HepG2 (cell line): Measurements from ENCODE around the gene ATG9A. TPM values are rescaled to one million over a fixed set of nuclear protein-coding genes. Genes with fewer than 3 reads are reported as not detected.

Experiments
- ELF3 ChIP-seq: IDR thresholded peaks from 2 replicates; pipeline ENCODE4 v1.6.1; 2016; ENCODE audit warnings: missing genetic modification reagents, missing compliant biosample characterization
- GZF1 ChIP-seq: sonication (generic); formaldehyde crosslinking; IDR thresholded peaks from 2 replicates; pipeline ENCODE4 v1.5.1; 2020; ENCODE audit warnings: mild to moderate bottlenecking, missing genetic modification reagents
- HDAC6 ChIP-seq: fragments of 200-600 bp; sonication (generic); IDR thresholded peaks from 2 replicates; pipeline ENCODE4 v1.7.0; 2017; ENCODE audit warnings: mild to moderate bottlenecking, antibody characterized with exemption, low read length, low read depth
- HNRNPK ChIP-seq: fragments of 200-400 bp; formaldehyde crosslinking; IDR thresholded peaks from 2 replicates; pipeline ENCODE4 v1.6.1; 2018; ENCODE audit warnings: low read length, low read depth, moderate library complexity, mild to moderate bottlenecking; ENCODE audit not compliant: poor library complexity, severe bottlenecking
- HOXA5 ChIP-seq: sonication (generic); formaldehyde crosslinking; IDR thresholded peaks from 2 replicates; pipeline ENCODE4 v1.4.0; 2020; ENCODE audit warnings: missing genetic modification reagents
- ISL2 ChIP-seq: sonication (generic); formaldehyde crosslinking; IDR thresholded peaks from 2 replicates; pipeline ENCODE4 v1.5.0; 2020; ENCODE audit warnings: missing genetic modification reagents
- MYNN ChIP-seq: sonication (generic); formaldehyde crosslinking; IDR thresholded peaks from 2 replicates; pipeline ENCODE4 v1.4.0; 2020; ENCODE audit warnings: mild to moderate bottlenecking, low read depth, missing genetic modification reagents
- PHF21A ChIP-seq: sonication (generic); formaldehyde crosslinking; IDR thresholded peaks from 2 replicates; pipeline ENCODE4 v1.5.0; 2020; ENCODE audit warnings: mild to moderate bottlenecking, missing genetic modification reagents
- TSC22D2 ChIP-seq: sonication (generic); formaldehyde crosslinking; IDR thresholded peaks from 2 replicates; pipeline ENCODE4 v1.5.1; 2020; ENCODE audit warnings: missing genetic modification reagents, mild to moderate bottlenecking, borderline replicate concordance
- ZBTB38 ChIP-seq: sonication (generic); formaldehyde crosslinking; IDR thresholded peaks from 2 replicates; pipeline ENCODE4 v1.5.1; 2020; ENCODE audit warnings: mild to moderate bottlenecking, missing genetic modification reagents
- ZIK1 ChIP-seq: sonication (generic); formaldehyde crosslinking; IDR thresholded peaks from 2 replicates; pipeline ENCODE4 v1.5.0; 2020; ENCODE audit warnings: mild to moderate bottlenecking, low read depth, missing genetic modification reagents, borderline replicate concordance
- ZKSCAN8 ChIP-seq: IDR thresholded peaks from 2 replicates; pipeline ENCODE4 v1.6.1; 2016; ENCODE audit warnings: borderline replicate concordance, missing genetic modification reagents, missing compliant biosample characterization
- ZNF431 ChIP-seq: sonication (generic); formaldehyde crosslinking; IDR thresholded peaks from 2 replicates; pipeline ENCODE4 v1.9.0; 2022; ENCODE audit warnings: missing genetic modification reagents, low read depth, mild to moderate bottlenecking, borderline replicate concordance
- ZNF564 ChIP-seq: sonication (generic); formaldehyde crosslinking; IDR thresholded peaks from 2 replicates; pipeline ENCODE4 v1.8.1; 2023; ENCODE audit warnings: mild to moderate bottlenecking, missing genetic modification reagents
- ZNF749 ChIP-seq: sonication (generic); formaldehyde crosslinking; IDR thresholded peaks from 2 replicates; pipeline ENCODE4 v1.8.0; 2022; ENCODE audit warnings: mild to moderate bottlenecking, missing genetic modification reagents, moderate library complexity, borderline replicate concordance
- ZNF761 ChIP-seq: sonication (generic); formaldehyde crosslinking; conservative IDR thresholded peaks from 2 replicates; pipeline ENCODE4 v1.4.0; 2020; ENCODE audit warnings: mild to moderate bottlenecking, missing genetic modification reagents
- polyA plus RNA-seq, 8 experiments: library from polyadenylated mRNA; depleted of rRNA in 3 of 8; stranded (reverse) in 7 of 8; unstranded in 1 of 8; fragments of >200 nt; fragmentation: Illumina TruSeq in 4 of 8; extraction: Trizol in 4 of 8; gene quantifications; 2 replicates each; pipeline versions ENCODE4 v1.2.1 to v1.2.3, GENCODE V29; 2011 to 2016; ENCODE audit warnings: low read depth in 4 of 8, missing spikeins in 1 of 8, mixed read lengths in 1 of 8; ENCODE audit not compliant: insufficient read depth in 1 of 8
- total RNA-seq, 5 experiments: library from RNA; depleted of rRNA; stranded (reverse); fragments of >200 nt; fragmentation: Illumina TruSeq; extraction: Trizol; gene quantifications; 2 replicates each; pipeline ENCODE4 v1.2.3, GENCODE V29; 2016; ENCODE audit warnings: low read depth in 1 of 5
- TF ChIP-seq, protein P1 (sequence below): sonication (generic); formaldehyde crosslinking; IDR thresholded peaks from 2 replicates; pipeline ENCODE4 v1.5.0; 2020; ENCODE audit warnings: missing genetic modification reagents
- TF ChIP-seq, protein P2 (sequence below): sonication (generic); formaldehyde crosslinking; IDR thresholded peaks from 2 replicates; pipeline ENCODE4 v1.5.0; 2020; ENCODE audit warnings: mild to moderate bottlenecking, missing genetic modification reagents, borderline replicate concordance

The ATG9A gene
- total and polyA plus RNA-seq, 2 of the 13 experiments (the other 11 are each of a cell fraction or from before 2014, with no cell fraction given) = 35.0 to 131 TPM

DNA sequence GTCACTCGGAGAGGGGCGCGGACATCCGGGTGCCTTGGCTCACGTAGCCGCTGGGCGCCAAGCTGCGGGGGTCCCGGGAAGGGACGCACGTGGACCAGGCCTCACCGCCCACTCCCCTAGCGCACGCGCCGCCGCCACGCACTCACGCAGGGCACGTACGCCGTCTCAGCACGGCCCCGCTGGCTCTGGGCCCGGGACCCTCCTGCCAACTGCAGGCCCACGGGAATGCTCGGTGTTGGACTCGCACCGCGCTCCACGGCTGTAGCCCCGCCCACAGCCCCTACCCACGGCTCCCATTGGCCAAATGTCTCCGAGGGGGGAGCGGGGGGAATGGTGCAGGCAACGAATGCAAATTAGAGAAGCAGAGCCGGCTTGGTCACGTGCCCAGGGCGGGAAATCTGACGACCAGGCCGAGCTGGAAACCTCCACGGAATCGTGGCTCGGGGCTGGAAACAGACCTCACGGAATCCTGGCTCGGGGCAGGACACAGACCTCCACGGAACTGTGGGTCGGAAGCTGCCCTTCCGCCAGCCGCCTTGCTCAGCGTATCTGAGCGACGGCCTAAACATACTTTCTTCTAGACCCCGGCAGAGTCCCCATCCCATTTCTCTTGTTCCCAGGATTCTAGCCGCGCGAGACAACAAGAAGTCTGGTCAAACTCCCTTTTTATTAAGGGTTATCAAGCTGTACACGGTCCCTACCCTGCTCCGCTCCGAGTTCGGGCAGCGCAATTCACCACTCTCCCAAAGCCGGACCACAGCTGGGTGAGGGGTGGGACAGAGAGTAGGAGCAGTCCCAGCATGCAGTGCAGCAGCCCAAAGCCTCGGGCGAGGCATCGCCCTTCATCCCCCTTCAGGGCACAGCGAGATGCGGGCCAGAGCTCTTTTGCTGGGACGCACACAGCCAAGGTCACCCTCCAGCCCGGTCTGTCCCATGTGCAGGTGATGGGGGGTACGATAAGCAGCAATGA is 10.4 kb downstream of the ATG9A start, which contains the start of gene ABCB6 (continued):
- TF ChIP-seq HNRNPK (peak; percentile 82), ZBTB38 (CRISPR knock-in tag) (peak; percentile 93), ZNF431 (CRISPR knock-in tag) (peak; percentile 74; the same call in 1 of the 2 replicates), MYNN (CRISPR knock-in tag) (no peak), HDAC6 (no peak), ISL2 (CRISPR knock-in tag) (peak; percentile 77), ELF3 (CRISPR knock-in tag) (peak; percentile 77), PHF21A (peak; percentile 69; the same call in 1 of the 2 replicates), ZIK1 (CRISPR knock-in tag) (peak; percentile 99), GZF1 (CRISPR knock-in tag) (peak; percentile 92; the same call in 1 of the 2 replicates), ZKSCAN8 (no peak; the same call in 1 of the 2 replicates), ZNF761 (CRISPR knock-in tag) (peak; percentile 63; the same call in 1 of the 2 replicates), HOXA5 (CRISPR knock-in tag) (peak; percentile 67; the same call in 1 of the 2 replicates), ZNF749 (peak; percentile 94; the same call in 1 of the 2 replicates), ZNF564 (CRISPR knock-in tag) (peak; percentile 88; the same call in 1 of the 2 replicates), TSC22D2 (CRISPR knock-in tag) (peak; percentile 84; the same call in 1 of the 2 replicates)
- TF ChIP-seq, protein P1, sequence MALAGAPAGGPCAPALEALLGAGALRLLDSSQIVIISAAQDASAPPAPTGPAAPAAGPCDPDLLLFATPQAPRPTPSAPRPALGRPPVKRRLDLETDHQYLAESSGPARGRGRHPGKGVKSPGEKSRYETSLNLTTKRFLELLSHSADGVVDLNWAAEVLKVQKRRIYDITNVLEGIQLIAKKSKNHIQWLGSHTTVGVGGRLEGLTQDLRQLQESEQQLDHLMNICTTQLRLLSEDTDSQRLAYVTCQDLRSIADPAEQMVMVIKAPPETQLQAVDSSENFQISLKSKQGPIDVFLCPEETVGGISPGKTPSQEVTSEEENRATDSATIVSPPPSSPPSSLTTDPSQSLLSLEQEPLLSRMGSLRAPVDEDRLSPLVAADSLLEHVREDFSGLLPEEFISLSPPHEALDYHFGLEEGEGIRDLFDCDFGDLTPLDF (CRISPR knock-in tag) = peak; percentile 94
- TF ChIP-seq, protein P2, sequence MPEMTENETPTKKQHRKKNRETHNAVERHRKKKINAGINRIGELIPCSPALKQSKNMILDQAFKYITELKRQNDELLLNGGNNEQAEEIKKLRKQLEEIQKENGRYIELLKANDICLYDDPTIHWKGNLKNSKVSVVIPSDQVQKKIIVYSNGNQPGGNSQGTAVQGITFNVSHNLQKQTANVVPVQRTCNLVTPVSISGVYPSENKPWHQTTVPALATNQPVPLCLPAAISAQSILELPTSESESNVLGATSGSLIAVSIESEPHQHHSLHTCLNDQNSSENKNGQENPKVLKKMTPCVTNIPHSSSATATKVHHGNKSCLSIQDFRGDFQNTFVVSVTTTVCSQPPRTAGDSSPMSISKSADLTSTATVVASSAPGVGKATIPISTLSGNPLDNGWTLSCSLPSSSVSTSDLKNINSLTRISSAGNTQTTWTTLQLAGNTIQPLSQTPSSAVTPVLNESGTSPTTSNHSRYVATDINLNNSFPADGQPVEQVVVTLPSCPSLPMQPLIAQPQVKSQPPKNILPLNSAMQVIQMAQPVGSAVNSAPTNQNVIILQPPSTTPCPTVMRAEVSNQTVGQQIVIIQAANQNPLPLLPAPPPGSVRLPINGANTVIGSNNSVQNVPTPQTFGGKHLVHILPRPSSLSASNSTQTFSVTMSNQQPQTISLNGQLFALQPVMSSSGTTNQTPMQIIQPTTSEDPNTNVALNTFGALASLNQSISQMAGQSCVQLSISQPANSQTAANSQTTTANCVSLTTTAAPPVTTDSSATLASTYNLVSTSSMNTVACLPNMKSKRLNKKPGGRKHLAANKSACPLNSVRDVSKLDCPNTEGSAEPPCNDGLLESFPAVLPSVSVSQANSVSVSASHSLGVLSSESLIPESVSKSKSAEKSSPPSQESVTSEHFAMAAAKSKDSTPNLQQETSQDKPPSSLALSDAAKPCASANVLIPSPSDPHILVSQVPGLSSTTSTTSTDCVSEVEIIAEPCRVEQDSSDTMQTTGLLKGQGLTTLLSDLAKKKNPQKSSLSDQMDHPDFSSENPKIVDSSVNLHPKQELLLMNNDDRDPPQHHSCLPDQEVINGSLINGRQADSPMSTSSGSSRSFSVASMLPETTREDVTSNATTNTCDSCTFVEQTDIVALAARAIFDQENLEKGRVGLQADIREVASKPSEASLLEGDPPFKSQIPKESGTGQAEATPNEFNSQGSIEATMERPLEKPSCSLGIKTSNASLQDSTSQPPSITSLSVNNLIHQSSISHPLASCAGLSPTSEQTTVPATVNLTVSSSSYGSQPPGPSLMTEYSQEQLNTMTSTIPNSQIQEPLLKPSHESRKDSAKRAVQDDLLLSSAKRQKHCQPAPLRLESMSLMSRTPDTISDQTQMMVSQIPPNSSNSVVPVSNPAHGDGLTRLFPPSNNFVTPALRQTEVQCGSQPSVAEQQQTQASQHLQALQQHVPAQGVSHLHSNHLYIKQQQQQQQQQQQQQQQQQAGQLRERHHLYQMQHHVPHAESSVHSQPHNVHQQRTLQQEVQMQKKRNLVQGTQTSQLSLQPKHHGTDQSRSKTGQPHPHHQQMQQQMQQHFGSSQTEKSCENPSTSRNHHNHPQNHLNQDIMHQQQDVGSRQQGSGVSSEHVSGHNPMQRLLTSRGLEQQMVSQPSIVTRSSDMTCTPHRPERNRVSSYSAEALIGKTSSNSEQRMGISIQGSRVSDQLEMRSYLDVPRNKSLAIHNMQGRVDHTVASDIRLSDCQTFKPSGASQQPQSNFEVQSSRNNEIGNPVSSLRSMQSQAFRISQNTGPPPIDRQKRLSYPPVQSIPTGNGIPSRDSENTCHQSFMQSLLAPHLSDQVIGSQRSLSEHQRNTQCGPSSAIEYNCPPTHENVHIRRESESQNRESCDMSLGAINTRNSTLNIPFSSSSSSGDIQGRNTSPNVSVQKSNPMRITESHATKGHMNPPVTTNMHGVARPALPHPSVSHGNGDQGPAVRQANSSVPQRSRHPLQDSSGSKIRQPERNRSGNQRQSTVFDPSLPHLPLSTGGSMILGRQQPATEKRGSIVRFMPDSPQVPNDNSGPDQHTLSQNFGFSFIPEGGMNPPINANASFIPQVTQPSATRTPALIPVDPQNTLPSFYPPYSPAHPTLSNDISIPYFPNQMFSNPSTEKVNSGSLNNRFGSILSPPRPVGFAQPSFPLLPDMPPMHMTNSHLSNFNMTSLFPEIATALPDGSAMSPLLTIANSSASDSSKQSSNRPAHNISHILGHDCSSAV (CRISPR knock-in tag) = no peak
